Measurements from ENCODE around the gene ISG15. TPM values are rescaled to one million over a fixed set of nuclear protein-coding genes. Genes with fewer than 3 reads are reported as not detected.
A peak's percentile ranks its signal among the peaks of the same experiment; 100 is the strongest.

Gene ISG15
- total and polyA plus RNA-seq, 9 of the 15 experiments (the other 6 are each of a cell fraction or from before 2014, with no cell fraction given) = 0.40 to 58.3 (median 12.2) TPM

GRCh38 chr1:1020000-1020404 lies 6.7 kb downstream of the ISG15 start, which contains the start of gene AGRN:
Gene AGRN, plus strand, starts transcription at chr1:1020120. Its CDS starts 53 bp downstream, at chr1:1020173.
- Histone ChIP-seq H3K27ac (ENCODE audit: extremely low read depth, low read depth, low read length) (peak within 1 kb of the TSS; percentile 84), H4K20me1 (replicated peaks; ENCODE audit: control insufficient read depth, insufficient read depth, low read length) (peaks cover 13% of the 10 kb centered on the region), H3K4me2 (ENCODE audit: insufficient read depth, low read length) (peak within 1 kb of the TSS; percentile 79), H3K36me3 (ENCODE audit: control insufficient read depth, insufficient read depth, low read length) (peaks cover 35% of the 10 kb centered on the region; the same call in 1 of the 3 replicates), H3K4me1 (replicated peaks in 1 of 2; ENCODE audit: control insufficient read depth in 2 of 2, insufficient read depth in 2 of 2, low read length in 2 of 2) (peaks cover 29 to 68% of the 10 kb centered on the region in 2 experiments), H2AFZ (ENCODE audit: low read depth, low read length) (peak within 1 kb of the TSS; percentile 85), H3K27me3 (ENCODE audit: control insufficient read depth in 2 of 2, insufficient read depth in 2 of 2, low read length in 2 of 2) (no peaks in the 10 kb centered on the region), H3K9ac (ENCODE audit: insufficient read depth in 1 of 2, low read depth in 2 of 2, low read length in 2 of 2) (peak within 1 kb of the TSS; percentile 72 to 99), H3K9me1 (ENCODE audit: control insufficient read depth, insufficient read depth, low read length) (peaks cover 12% of the 10 kb centered on the region), H3K9me3 (replicated peaks; ENCODE audit: control insufficient read depth, insufficient read depth, low read depth, low read length) (no peaks in the 10 kb centered on the region), H3K4me3 (peak within 1 kb of the TSS; percentile 76), H3K79me2 (ENCODE audit: control insufficient read depth, insufficient read depth, low read length) (peaks cover 40% of the 10 kb centered on the region)
- 0% methylated on average over 31 of the region's 58 CpGs for WGBS (ENCODE audit: insufficient coverage, low coverage, missing lambda C conversion rate)
- DNase-seq (ENCODE audit: extremely low read depth in 1 of 4, low spot score in 3 of 4) (peak in 1 of 4 experiments; percentile 72), ATAC-seq (peak; percentile 56), FAIRE-seq (no peak)
- BruUV-seq (replicated peaks) = no TSS peak
- intact Hi-C loops (cut with micrococcal nuclease) = loop anchor here (5.0 kb wide), 1 partner anchor 42 kb away; no protein-coding TSS in a partner anchor
- ChIA-PET POLR2A (interaction anchor here (1.0 to 1.5 kb wide), 3 partner anchors 12 to 21 kb away, joined by 3 to 4 read pairs (median 4); no protein-coding TSS in a partner anchor), CTCF (ENCODE audit: low intra/inter-chr PET ratio) (no interaction called here)
- in situ Hi-C loops (cut with MboI) = no loop called here
- TF ChIP-seq ZNF699 (CRISPR knock-in tag; IDR thresholded peaks at IDR 0.05; ENCODE audit: insufficient replicate concordance) = no peak
- no peak for TF ChIP-seq GTF2B (IDR thresholded peaks at IDR 0.05; ENCODE audit: extremely low read depth, insufficient read length)
- TF ChIP-seq TAF1 (IDR thresholded peaks at IDR 0.05; ENCODE audit: control insufficient read depth, extremely low read depth, insufficient read depth, low read length, severe bottlenecking) = peak; percentile 21
- no peak for TF ChIP-seq HNRNPUL1 (IDR thresholded peaks at IDR 0.05; ENCODE audit: low read length)
- no peak for TF ChIP-seq MYNN (IDR thresholded peaks at IDR 0.05)
- no peak for TF ChIP-seq MYNN (CRISPR knock-in tag; IDR thresholded peaks at IDR 0.05)
- no peak for TF ChIP-seq EP300 (IDR thresholded peaks at IDR 0.05; ENCODE audit: low read length)
- TF ChIP-seq IFI16 (CRISPR knock-in tag; IDR thresholded peaks at IDR 0.05) = no peak
- TF ChIP-seq ZBTB5 (IDR thresholded peaks at IDR 0.05) = no peak
- TF ChIP-seq NCOA1 (IDR thresholded peaks at IDR 0.05; ENCODE audit: low read depth) = no peak
- TF ChIP-seq ZC3H8 (IDR thresholded peaks at IDR 0.05) = no peak
- no peak for TF ChIP-seq E2F3 (CRISPR knock-in tag; IDR thresholded peaks at IDR 0.05)
- no peak for TF ChIP-seq SMAD4 (CRISPR knock-in tag; conservative IDR thresholded peaks at IDR 0.05)
- no peak for TF ChIP-seq POLR3G (IDR thresholded peaks at IDR 0.05; ENCODE audit: extremely low read depth, insufficient read length, insufficient replicate concordance)
- peak; percentile 31 for TF ChIP-seq HMGN3 (IDR thresholded peaks at IDR 0.05; ENCODE audit: borderline replicate concordance, extremely low read depth, insufficient read length, low read depth, low read length)
- no peak for TF ChIP-seq ARID3B (CRISPR knock-in tag; IDR thresholded peaks at IDR 0.05; ENCODE audit: borderline replicate concordance)
